Measurements from ENCODE around the gene AMBRA1. TPM values are rescaled to one million over a fixed set of nuclear protein-coding genes. Genes with fewer than 3 reads are reported as not detected.

AMBRA1 gene
- polyA plus RNA-seq, 1 of the 3 experiments (the other 2 are of a cell fraction), result 10.4 TPM

GRCh38 chr11:46346886-46347636, 246.8 kb downstream of the AMBRA1 start, which contains the start of gene DGKZ:
DGKZ (plus strand) TSS chr11:46347463; CDS start chr11:46347660, 197 bp downstream.
- H3K36me3 ChIP-seq (replicated peaks in 1 of 2; ENCODE audit: control insufficient read depth in 1 of 2, insufficient read depth in 2 of 2, low read length in 1 of 2), result peaks cover 0 to 3% of the 10 kb centered on the region in 2 experiments
- DNase-seq, result peak; percentile 100
- peak within 1 kb of the TSS in 1 of 2 experiments; percentile 5; a peak in 1 of 4 replicates for H3K27ac ChIP-seq (ENCODE audit: low read depth in 2 of 2, low read length in 1 of 2)
- CTCF ChIA-PET, result interaction anchor here (0.6 to 17.7 kb wide), 19 partner anchors 14 to 272 kb away, joined by 3 to 423 read pairs (median 5); partner anchors contain the start of gene CHRM4
- H3K79me2 ChIP-seq (ENCODE audit: insufficient read depth), result peaks cover 43% of the 10 kb centered on the region
- peaks cover 22% of the 10 kb centered on the region; the same call in 1 of the 2 replicates for H4K20me1 ChIP-seq (ENCODE audit: insufficient read depth)
- no peaks in the 10 kb centered on the region for H3F3A ChIP-seq (replicated peaks; ENCODE audit: insufficient read depth)
- 21% methylated on average over 30 of the region's 80 CpGs for WGBS (ENCODE audit: low lambda C conversion rate)
- peak within 1 kb of the TSS; percentile 82 to 86 for H3K4me3 ChIP-seq (ENCODE audit: low read depth in 2 of 2, low read length in 1 of 2)
- peak within 1 kb of the TSS; percentile 86; the same call in 1 of the 2 replicates for H2AFZ ChIP-seq (ENCODE audit: low read depth)
- no peaks in the 10 kb centered on the region for H3K27me3 ChIP-seq (ENCODE audit: insufficient read depth)
- no peaks in the 10 kb centered on the region for H3K9me2 ChIP-seq
- peak within 1 kb of the TSS; percentile 99 for H3K4me2 ChIP-seq
- H3K4me1 ChIP-seq (ENCODE audit: control insufficient read depth in 1 of 2, insufficient read depth in 2 of 2, low read depth in 1 of 2, low read length in 1 of 2), result peaks cover 19 to 22% of the 10 kb centered on the region in 2 experiments; a peak in 3 of 4 replicates
- H3K9ac ChIP-seq, result peak within 1 kb of the TSS; percentile 78
- no peaks in the 10 kb centered on the region for H3K9me3 ChIP-seq
- POLR2A ChIA-PET, result interaction anchor here (1.2 kb wide), 1 partner anchor 104 kb away, joined by 6 read pairs; no protein-coding TSS in a partner anchor
- 0 out of 2 replicates have a peak, but pooled peaks have one; percentile 36 for TF ChIP-seq RCOR1 (IDR thresholded peaks at IDR 0.05; ENCODE audit: low read length)
- peak; percentile 74 for TF ChIP-seq ELF1 (IDR thresholded peaks at IDR 0.05)
- peak; percentile 40; the same call in 1 of the 2 replicates for TF ChIP-seq POLR2AphosphoS5 (IDR thresholded peaks at IDR 0.05; ENCODE audit: low read depth, low read length)
- peak; percentile 65 for TF ChIP-seq SMC3 (IDR thresholded peaks at IDR 0.05; ENCODE audit: low read depth, low read length)
- TF ChIP-seq YY1 (IDR thresholded peaks at IDR 0.05; ENCODE audit: low read depth), result no peak
- peak; percentile 58; the same call in 1 of the 2 replicates for TF ChIP-seq NRF1 (IDR thresholded peaks at IDR 0.05; ENCODE audit: low read depth, low read length)
- TF ChIP-seq RAD21 (IDR thresholded peaks at IDR 0.05; ENCODE audit: low read length), result peak; percentile 56; the same call in 1 of the 2 replicates
- no peak for TF ChIP-seq IRF3 (IDR thresholded peaks at IDR 0.05; ENCODE audit: low read depth, low read length)
- TF ChIP-seq CTCF (IDR thresholded peaks at IDR 0.05), result peak; percentile 53
- TF ChIP-seq MXI1 (IDR thresholded peaks at IDR 0.05; ENCODE audit: low read depth, low read length), result peak; percentile 33; the same call in 1 of the 2 replicates
- no peak for TF ChIP-seq GATA2 (CRISPR knock-in tag; IDR thresholded peaks at IDR 0.05)
- TF ChIP-seq TAF1 (IDR thresholded peaks at IDR 0.05; ENCODE audit: borderline replicate concordance, low read depth, low read length), result peak; percentile 33; the same call in 1 of the 2 replicates

Small RNA genes lying within 50 kb of the gene (small RNA-seq; reads per million reads assigned to genes)
- gene MIR3160-1, result 0 reads per million in 7 experiments
- gene MIR4688, result 0 to 0.43 (median 0) reads per million in 7 experiments

Other genes with a start within 250 kb of the AMBRA1 start
- gene DGKZ, start 246.6 kb downstream of the AMBRA1 start, polyA plus RNA-seq (2012; rRNA removed), result 23.9 and 33.2 TPM in 2 replicates
- 1,545 and 2,395 TPM in 2 replicates for gene MDK, start 212.4 kb downstream of the AMBRA1 start, polyA plus RNA-seq (2012; rRNA removed)
- 0.13 and 0.26 TPM in 2 replicates for gene CHRM4, start 202.2 kb downstream of the AMBRA1 start, polyA plus RNA-seq (2012; rRNA removed)
- 2.4 and 3.3 TPM in 2 replicates for gene HARBI1, start 23.2 kb upstream of the AMBRA1 start, polyA plus RNA-seq (2012; rRNA removed)
- gene ATG13, start 23.5 kb upstream of the AMBRA1 start, polyA plus RNA-seq (2012; rRNA removed), result 39.4 and 52.8 TPM in 2 replicates
- gene ARHGAP1, start 106.6 kb upstream of the AMBRA1 start, polyA plus RNA-seq (2012; rRNA removed), result 21.3 and 27.1 TPM in 2 replicates
- gene ZNF408, start 107.0 kb upstream of the AMBRA1 start, polyA plus RNA-seq (2012; rRNA removed), result 5.9 and 7.1 TPM in 2 replicates
- 0.07 TPM in 1 of 2 replicates, not detected in the other for gene F2, start 125.2 kb upstream of the AMBRA1 start, polyA plus RNA-seq (2012; rRNA removed)